ENCODE measurements around the gene PNPLA5.

PNPLA5 gene

DNA sequence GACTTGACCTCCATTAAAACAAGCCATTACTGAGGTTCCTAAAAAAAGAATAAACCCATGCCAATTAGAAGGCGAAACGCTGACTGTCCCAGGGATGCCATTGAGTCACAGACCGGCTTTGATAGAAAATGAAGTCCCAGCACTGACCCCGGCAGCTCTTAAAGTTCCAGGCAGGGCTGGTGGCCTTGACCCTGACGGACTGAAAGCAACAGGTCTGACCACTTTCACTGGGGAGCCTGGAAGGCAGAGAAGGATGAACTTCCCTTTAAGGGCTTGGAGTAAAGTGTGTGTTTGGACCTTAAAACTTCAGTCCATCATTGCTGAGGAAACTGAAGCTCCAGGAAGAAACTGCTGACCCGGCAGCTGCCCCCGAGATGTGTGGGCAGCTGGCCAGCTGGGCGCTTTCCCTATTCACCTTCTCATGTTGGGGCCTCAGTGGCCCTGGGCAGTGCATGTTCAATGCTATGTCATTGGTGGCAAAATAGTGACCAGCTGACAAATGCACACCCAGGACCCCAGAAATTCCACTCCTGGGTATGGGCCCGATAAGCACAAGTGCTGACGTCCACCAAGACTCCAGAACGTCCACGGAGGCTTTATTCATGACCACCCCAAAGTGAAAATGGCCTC, 60.8 kb downstream of the PNPLA5 start:
- Histone ChIP-seq H2AK5ac (ENCODE audit: low read depth, low read length) (no peak overlapping the region), H3K79me1 (ENCODE audit: low read depth, low read length) (peaks cover 2% of the 10 kb centered on the region), H3K9me3 (replicated peaks in 1 of 2; ENCODE audit: control insufficient read depth in 2 of 2, insufficient read depth in 1 of 2, low read depth in 1 of 2, low read length in 2 of 2) (peaks cover 0 to 2% of the 10 kb centered on the region in 2 donors), H3K23ac (ENCODE audit: low read depth, low read length, poor library complexity) (no peak overlapping the region), H3K27me3 (ENCODE audit: control insufficient read depth in 3 of 3, insufficient read depth in 3 of 3, low read depth in 1 of 3, low read length in 3 of 3) (no peaks in the 10 kb centered on the region), H3K4ac (ENCODE audit: low read length) (no peak overlapping the region), H3K4me1 (ENCODE audit: control insufficient read depth in 2 of 2, insufficient read depth in 1 of 2, low read depth in 1 of 2, low read length in 2 of 2) (peaks cover 12 to 16% of the 10 kb centered on the region in 2 donors), H3K9ac (ENCODE audit: low read depth, low read length, poor library complexity) (no peak overlapping the region), H2AFZ (ENCODE audit: low read length) (no peak overlapping the region), H2BK120ac (ENCODE audit: low read depth, low read length) (no peak overlapping the region), H3K18ac (ENCODE audit: low read length) (no peak overlapping the region), H2BK15ac (ENCODE audit: low read length) (no peak overlapping the region), H2BK12ac (ENCODE audit: low read length) (no peak overlapping the region), H3K14ac (ENCODE audit: low read length) (no peak overlapping the region), H4K91ac (ENCODE audit: low read depth, low read length, poor library complexity) (no peak overlapping the region), H2BK5ac (ENCODE audit: low read length) (no peak overlapping the region), H3K4me3 (ENCODE audit: low read length in 2 of 2) (no peak overlapping the region), H3K36me3 (replicated peaks in 1 of 2; ENCODE audit: control insufficient read depth in 2 of 2, insufficient read depth in 2 of 2, low read length in 2 of 2) (peaks cover 4 to 47% of the 10 kb centered on the region in 2 donors), H3K27ac (replicated peaks; ENCODE audit: low read length) (no peak overlapping the region), H4K8ac (ENCODE audit: low read depth, low read length) (no peak overlapping the region), H3K4me2 (ENCODE audit: insufficient read depth, low read length, poor library complexity, severe bottlenecking) (no peak overlapping the region)
- DNase-seq (ENCODE audit: low spot score): no peak
- no CpG with 5 or more reads among the region's 12 CpGs for WGBS, 2 donors (ENCODE audit: extremely low coverage in 2 of 2, insufficient read length in 2 of 2, insufficient replicate concordance in 1 of 2)

DNA sequence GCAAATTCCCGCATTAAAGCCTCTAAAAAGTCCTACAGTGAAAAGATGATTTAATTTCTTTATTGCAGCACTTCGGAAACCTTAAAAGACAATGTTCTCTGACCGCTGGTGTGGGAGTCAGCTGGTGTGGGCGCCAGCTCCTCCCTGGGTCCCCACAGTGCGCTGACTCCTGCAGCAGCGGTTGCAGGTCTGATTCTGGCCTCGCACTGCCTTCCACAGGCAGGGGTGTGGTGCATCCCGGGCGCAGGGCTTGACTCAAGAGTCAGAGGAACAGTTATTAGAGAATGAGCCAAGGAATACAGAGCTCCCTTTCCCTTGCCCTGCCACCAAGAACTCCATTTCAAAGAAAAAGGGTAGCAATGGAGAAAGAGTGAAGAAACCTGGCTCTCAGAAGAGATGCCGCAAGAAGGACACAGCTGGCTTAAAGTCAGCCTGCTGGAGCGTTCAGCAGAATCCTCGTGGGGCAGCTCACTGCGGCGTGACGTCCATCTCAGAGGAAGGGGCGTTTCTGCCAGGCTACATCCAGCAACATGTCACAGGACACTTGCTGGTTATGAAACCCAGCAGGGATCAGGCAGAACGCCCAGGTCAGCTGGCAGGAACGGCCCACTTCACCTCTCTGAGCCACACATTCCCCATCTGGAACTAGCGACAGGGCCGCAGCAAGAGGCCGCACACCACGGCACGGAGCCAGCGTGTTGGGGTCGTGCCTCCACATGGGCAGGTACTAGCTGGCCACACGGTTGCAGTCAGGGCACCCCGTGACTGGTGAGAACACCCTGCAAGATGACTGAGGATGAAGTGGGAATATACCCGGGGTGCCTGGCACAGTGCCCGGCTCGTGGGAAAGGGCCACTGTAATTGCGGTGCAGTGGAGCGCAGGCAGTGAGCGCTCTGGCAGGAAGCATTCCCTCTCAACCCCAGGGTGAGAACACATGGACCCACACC, 61.6 kb downstream of the PNPLA5 start:
- H2BK120ac ChIP-seq (ENCODE audit: low read depth, low read length): no peak overlapping the region
- no peak overlapping the region for H4K91ac ChIP-seq (ENCODE audit: low read depth, low read length, poor library complexity)
- H3K18ac ChIP-seq (ENCODE audit: low read length): no peak overlapping the region
- WGBS, 2 donors (ENCODE audit: extremely low coverage in 2 of 2, insufficient read length in 2 of 2, insufficient replicate concordance in 1 of 2): no CpG with 5 or more reads among the region's 33 CpGs
- peak overlapping the region; percentile 11 for H3K23ac ChIP-seq (ENCODE audit: low read depth, low read length, poor library complexity)
- H3K4me3 ChIP-seq (ENCODE audit: low read length in 2 of 2): peak overlapping the region in 1 of 2 donors; percentile 59
- no peak overlapping the region for H2AFZ ChIP-seq (ENCODE audit: low read length)
- H3K4me1 ChIP-seq (ENCODE audit: control insufficient read depth in 2 of 2, insufficient read depth in 1 of 2, low read depth in 1 of 2, low read length in 2 of 2): peaks cover 10 to 16% of the 10 kb centered on the region in 2 donors
- H3K4me2 ChIP-seq (ENCODE audit: insufficient read depth, low read length, poor library complexity, severe bottlenecking): no peak overlapping the region
- H2BK15ac ChIP-seq (ENCODE audit: low read length): no peak overlapping the region
- no peak overlapping the region for H3K4ac ChIP-seq (ENCODE audit: low read length)
- no peak for DNase-seq (ENCODE audit: low spot score)
- no peak overlapping the region for H2BK12ac ChIP-seq (ENCODE audit: low read length)
- no peak overlapping the region for H3K27ac ChIP-seq (replicated peaks; ENCODE audit: low read length)
- H3K9ac ChIP-seq (ENCODE audit: low read depth, low read length, poor library complexity): no peak overlapping the region
- peaks cover 2% of the 10 kb centered on the region for H3K79me1 ChIP-seq (ENCODE audit: low read depth, low read length)
- H3K27me3 ChIP-seq (ENCODE audit: control insufficient read depth in 3 of 3, insufficient read depth in 3 of 3, low read depth in 1 of 3, low read length in 3 of 3): no peaks in the 10 kb centered on the region
- H4K8ac ChIP-seq (ENCODE audit: low read depth, low read length): no peak overlapping the region
- H3K36me3 ChIP-seq (replicated peaks in 1 of 2; ENCODE audit: control insufficient read depth in 2 of 2, insufficient read depth in 2 of 2, low read length in 2 of 2): peaks cover 4 to 50% of the 10 kb centered on the region in 2 donors
- peaks cover 0 to 4% of the 10 kb centered on the region in 2 donors for H3K9me3 ChIP-seq (replicated peaks in 1 of 2; ENCODE audit: control insufficient read depth in 2 of 2, insufficient read depth in 1 of 2, low read depth in 1 of 2, low read length in 2 of 2)
- H2BK5ac ChIP-seq (ENCODE audit: low read length): no peak overlapping the region
- H2AK5ac ChIP-seq (ENCODE audit: low read depth, low read length): no peak overlapping the region
- H3K14ac ChIP-seq (ENCODE audit: low read length): no peak overlapping the region

All from neuronal stem cell (in vitro differentiated cells).